Colonic mucosa (tissue), 4 donors: ENCODE results near the gene STRN4. TPM values are rescaled to one million over a fixed set of nuclear protein-coding genes. Genes with fewer than 3 reads are reported as not detected.
A peak's percentile ranks its signal among the peaks of the same experiment; 100 is the strongest.
"Not testable (repeated sequence)": the region's sequence is repeated elsewhere in the genome, so short reads cannot be mapped to it uniquely, and the experiment has no call there.

ENCODE experiments used
- DNase-seq: peaks from one replicate; pipeline ENCODE4 v3.0.0-alpha.2; 2020
- H3K27ac ChIP-seq: fragments of 200-600 bp; one replicate; pipeline ENCODE4 v1.8.0; 2021
- H3K27me3 ChIP-seq: fragments of 200-600 bp; one replicate; pipeline ENCODE4 v1.8.0; 2021
- H3K36me3 ChIP-seq: fragments of 200-600 bp; one replicate; pipeline ENCODE4 v1.8.0; 2021
- H3K4me1 ChIP-seq: fragments of 200-600 bp; one replicate; pipeline ENCODE4 v1.8.0; 2021; ENCODE audit warnings: mild to moderate bottlenecking
- H3K4me3 ChIP-seq: fragments of 200-600 bp; one replicate; pipeline ENCODE4 v1.8.0; 2021
- H3K9ac ChIP-seq, 2 donors: one replicate each; pipeline ENCODE4 v1.7.0; 2013; ENCODE audit warnings: control low read depth in 2 of 2, low read depth in 2 of 2, low read length in 2 of 2
- H3K9me3 ChIP-seq: fragments of 200-600 bp; one replicate; pipeline ENCODE4 v1.8.0; 2021
- CTCF ChIP-seq: fragments of 200-600 bp; IDR thresholded peaks from one replicate; pipeline ENCODE4 v1.8.0; 2022; ENCODE audit warnings: antibody characterized with exemption, mild to moderate bottlenecking
- intact Hi-C: fragments of 100-400 bp; cut with DNase I; formaldehyde crosslinking; loops from one replicate; pipeline ENCODE4 v1.14.1; 2022
- total RNA-seq, 2 donors: library from RNA; stranded (reverse); fragmentation: NEBNext Ultra II Directional in 1 of 2; extraction: Animal tissue kit (Norgen Biotek cat#: 25700) in 1 of 2; gene quantifications; one replicate each; pipeline ENCODE4 v1.2.1, GENCODE V29; 2021
- donor health status: healthy.
- donor health status: DM: no; HTN: no; CAD: no.
- donor health status: DM: no; HTN: no; CAD: no.

Gene STRN4
- total RNA-seq, 2 donors from 2014 or later: 56.5 to 90.0 TPM

DNA sequence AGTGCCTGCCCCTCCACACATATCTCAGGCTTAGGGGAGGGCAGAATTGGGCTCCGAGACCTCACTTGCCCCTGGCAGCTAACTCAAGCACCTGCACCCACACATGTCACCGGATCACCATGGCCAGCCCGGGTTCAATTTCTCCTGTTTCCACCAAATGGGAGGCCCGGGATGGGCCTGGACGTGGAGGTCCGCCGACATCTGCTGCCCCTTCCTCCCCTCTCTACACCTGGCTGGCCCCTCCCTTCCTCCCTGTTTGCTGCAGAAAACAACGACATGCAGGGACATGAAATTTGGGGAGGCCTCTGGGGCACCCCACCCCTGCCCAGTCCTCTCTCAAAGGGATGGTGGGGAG, 30.7 kb downstream of the STRN4 start:
- intact Hi-C loops: no loop called here
- TF ChIP-seq CTCF: no peak
- no peaks in the 10 kb centered on the region for H3K9me3 ChIP-seq
- H3K27me3 ChIP-seq: no peaks in the 10 kb centered on the region
- H3K27ac ChIP-seq: peak overlapping the region; percentile 79
- H3K36me3 ChIP-seq: peaks cover 4% of the 10 kb centered on the region
- peak overlapping the region; percentile 88 to 98 for H3K9ac ChIP-seq
- peaks cover 10% of the 10 kb centered on the region for H3K4me1 ChIP-seq
- DNase-seq: no peak
- peak overlapping the region; percentile 82 for H3K4me3 ChIP-seq

DNA sequence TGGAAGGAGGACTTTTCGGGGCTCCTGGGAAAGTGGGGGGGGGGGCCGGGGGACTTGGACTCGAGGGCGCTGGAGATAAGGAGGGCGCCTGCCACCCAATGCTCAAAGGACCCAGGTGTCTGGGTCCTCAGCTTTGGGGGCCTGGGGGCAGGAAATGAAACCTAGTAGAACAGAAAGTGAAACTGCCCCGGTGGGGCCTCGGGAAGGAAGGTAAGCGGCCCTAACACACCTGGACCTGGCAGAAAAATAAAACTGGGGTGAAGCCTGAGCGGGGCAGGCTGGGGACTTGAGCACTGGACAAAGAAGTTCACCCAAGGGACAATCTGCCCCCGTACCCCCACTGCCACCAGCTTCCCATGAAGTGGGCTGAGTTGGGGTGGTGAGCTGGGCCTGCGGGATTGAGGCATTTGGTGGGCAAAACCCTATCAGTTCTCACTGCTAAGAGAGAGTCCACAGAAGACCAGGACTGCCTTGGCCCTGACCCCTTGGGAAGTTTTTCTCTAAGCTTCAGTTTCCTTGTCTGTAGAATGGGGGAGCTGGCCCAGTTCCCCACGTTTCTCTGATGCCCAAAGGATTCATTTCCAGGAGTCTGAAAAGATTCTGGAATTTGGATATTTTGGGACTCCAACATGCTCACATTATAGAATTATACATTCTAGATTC, 31.7 kb downstream of the STRN4 start:
- Histone ChIP-seq H3K27me3 (no peaks in the 10 kb centered on the region), H3K9me3 (no peaks in the 10 kb centered on the region), H3K4me1 (peaks cover 10% of the 10 kb centered on the region), H3K4me3 (peak overlapping the region; percentile 82), H3K27ac (peak overlapping the region; percentile 79), H3K9ac (peak overlapping the region; percentile 90 to 95), H3K36me3 (no peaks in the 10 kb centered on the region)
- no peak for DNase-seq
- intact Hi-C loops: no loop called here
- TF ChIP-seq CTCF: no peak

GRCh38 chr19:46713781-46714443, 32.3 kb downstream of the STRN4 start:
- no peaks in the 10 kb centered on the region for H3K9me3 ChIP-seq
- H3K36me3 ChIP-seq: no peaks in the 10 kb centered on the region
- H3K4me3 ChIP-seq: peak overlapping the region; percentile 82
- peak overlapping the region; percentile 58 to 90 for H3K9ac ChIP-seq
- H3K27ac ChIP-seq: peak overlapping the region; percentile 79
- TF ChIP-seq CTCF: no peak
- H3K4me1 ChIP-seq: peaks cover 10% of the 10 kb centered on the region
- intact Hi-C loops: no loop called here
- H3K27me3 ChIP-seq: no peaks in the 10 kb centered on the region
- peak; percentile 99 for DNase-seq

GRCh38 chr19:46712768-46713338, 33.4 kb downstream of the STRN4 start:
- H3K4me1 ChIP-seq, DNase-seq, H3K4me3 ChIP-seq, H3K9me3 ChIP-seq, intact Hi-C loops, H3K27me3 ChIP-seq, H3K9ac ChIP-seq, H3K36me3 ChIP-seq: not testable (repeated sequence)
- H3K27ac ChIP-seq: peak overlapping the region; percentile 79

DNA sequence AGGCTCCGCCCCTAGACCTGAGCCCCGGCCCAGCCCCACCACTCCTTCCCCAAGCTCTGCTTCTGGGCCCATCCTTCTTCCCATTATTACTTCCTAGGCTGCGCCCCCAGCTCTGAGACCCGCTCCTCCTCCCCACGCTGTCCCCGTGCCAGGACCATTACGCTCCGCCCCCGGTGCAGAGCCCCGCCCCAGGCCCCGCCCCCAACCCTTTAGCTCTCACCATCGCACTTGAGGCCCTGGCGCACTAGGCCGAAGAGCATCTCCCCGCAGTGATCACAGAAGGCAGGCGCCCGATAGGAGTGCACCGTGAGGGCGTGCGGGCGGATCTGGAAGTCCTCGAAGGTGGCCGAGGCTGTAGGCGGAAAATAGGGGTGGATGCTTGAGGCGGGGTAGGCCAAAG, 35.6 kb downstream of the STRN4 start:
- Histone ChIP-seq H3K9ac (no peak overlapping the region), H3K9me3 (no peaks in the 10 kb centered on the region), H3K36me3 (no peaks in the 10 kb centered on the region), H3K27ac (no peak overlapping the region), H3K4me3 (no peak overlapping the region), H3K27me3 (no peaks in the 10 kb centered on the region), H3K4me1 (peaks cover 6% of the 10 kb centered on the region)
- no peak for TF ChIP-seq CTCF
- intact Hi-C loops: no loop called here
- no peak for DNase-seq
